Measurements from ENCODE around the gene LMO7. TPM values are rescaled to one million over a fixed set of nuclear protein-coding genes. Genes with fewer than 3 reads are reported as not detected.

The LMO7 gene
- total and polyA plus RNA-seq, 2 of the 8 experiments (the other 6 are each of a cell fraction or from before 2014, with no cell fraction given): 8.1 to 28.3 TPM

GRCh38 chr13:75902166-75903104, 266.3 kb downstream of the LMO7 start:
- no peak overlapping the region for H4K91ac ChIP-seq (replicated peaks; ENCODE audit: insufficient read length, low read length)
- H3K4me1 ChIP-seq (replicated peaks in 1 of 4; ENCODE audit: control insufficient read depth in 3 of 4, insufficient read depth in 4 of 4, low read length in 3 of 4): no peaks in the 10 kb centered on the region
- H2AFZ ChIP-seq (ENCODE audit: low read length): no peak overlapping the region
- H2BK120ac ChIP-seq (replicated peaks; ENCODE audit: low read depth, low read length): no peak overlapping the region
- H3K9ac ChIP-seq (replicated peaks in 1 of 4; ENCODE audit: extremely low read depth in 1 of 4, low read depth in 3 of 4, low read length in 3 of 4): no peak overlapping the region
- no peak for FAIRE-seq
- no peaks in the 10 kb centered on the region for H4K20me1 ChIP-seq (replicated peaks in 1 of 2; ENCODE audit: control insufficient read depth in 1 of 2, insufficient read depth in 2 of 2, low read length in 2 of 2)
- no peak overlapping the region for H3K18ac ChIP-seq (ENCODE audit: extremely low read depth, low read length)
- no peak overlapping the region for H3K27ac ChIP-seq (ENCODE audit: low read depth, low read length)
- POLR2A ChIA-PET (ENCODE audit: partially characterized antibody): no interaction called here
- H4K8ac ChIP-seq (ENCODE audit: extremely low read depth, insufficient read depth, low read length): no peak overlapping the region
- H4K5ac ChIP-seq (ENCODE audit: insufficient read length, low read depth, low read length): no peak overlapping the region
- H3K56ac ChIP-seq (replicated peaks; ENCODE audit: insufficient read length, low read depth, low read length): no peak overlapping the region
- CTCF ChIA-PET (ENCODE audit: partially characterized antibody): interaction anchor here (1.1 to 3.6 kb wide), 12 partner anchors 9 to 215 kb away, joined by 3 to 26 read pairs (median 4); no protein-coding TSS in a partner anchor
- H3K36me3 ChIP-seq (ENCODE audit: control insufficient read depth in 2 of 4, insufficient read depth in 4 of 4, low read length in 3 of 4): no peaks in the 10 kb centered on the region
- H2BK15ac ChIP-seq (ENCODE audit: low read length): no peak overlapping the region
- H2AK5ac ChIP-seq (ENCODE audit: low read depth, low read length): no peak overlapping the region
- H3K14ac ChIP-seq (ENCODE audit: insufficient read length): no peak overlapping the region
- no peak overlapping the region for H2BK20ac ChIP-seq (ENCODE audit: low read length)
- DNase-seq (ENCODE audit: low read depth in 1 of 2, low spot score in 2 of 2): no peak
- H2BK5ac ChIP-seq (ENCODE audit: low read depth, low read length): no peak overlapping the region
- H3K9me3 ChIP-seq (ENCODE audit: insufficient read depth in 2 of 2, low read depth in 1 of 2, low read length in 1 of 2): no peaks in the 10 kb centered on the region
- H3K23me2 ChIP-seq (ENCODE audit: low read depth, low read length): no peaks in the 10 kb centered on the region
- no peaks in the 10 kb centered on the region for H3K27me3 ChIP-seq (replicated peaks in 1 of 4; ENCODE audit: control insufficient read depth in 3 of 4, extremely low read depth in 1 of 4, insufficient read depth in 3 of 4, low read length in 3 of 4)
- H3K79me2 ChIP-seq (ENCODE audit: control insufficient read depth in 1 of 2, insufficient read depth in 2 of 2, low read length in 2 of 2): no peaks in the 10 kb centered on the region
- H2BK12ac ChIP-seq (ENCODE audit: low read depth, low read length): no peak overlapping the region
- H3K4ac ChIP-seq (replicated peaks; ENCODE audit: insufficient read length, low read depth, low read length): no peak overlapping the region
- WGBS, 2 experiments (ENCODE audit: extremely low coverage in 1 of 2, insufficient coverage in 1 of 2, insufficient read length in 1 of 2, insufficient replicate concordance in 2 of 2, low coverage in 1 of 2, low lambda C conversion rate in 2 of 2, missing lambda C conversion rate in 1 of 2): 92% methylated on average over 8 of the region's 8 CpGs; no CpG with 5 or more reads in 1 of the 2 experiments
- H3K23ac ChIP-seq (ENCODE audit: insufficient read length): no peak overlapping the region
- no peak overlapping the region for H3K4me3 ChIP-seq (ENCODE audit: extremely low read depth in 1 of 4, insufficient read depth in 2 of 4, low read depth in 3 of 4, low read length in 4 of 4)
- H3K4me2 ChIP-seq (ENCODE audit: insufficient read depth in 1 of 2, low read depth in 2 of 2, low read length in 2 of 2): no peak overlapping the region
- H3K79me1 ChIP-seq (ENCODE audit: low read depth, low read length): no peaks in the 10 kb centered on the region
- TF ChIP-seq CHD1 (IDR thresholded peaks at IDR 0.05; ENCODE audit: low read depth, low read length) (no peak), CTCF (IDR thresholded peaks at IDR 0.05; ENCODE audit: control extremely low read depth in 1 of 3, insufficient read depth in 1 of 3, low read depth in 1 of 3, low read length in 3 of 3) (no peak), TEAD4 (IDR thresholded peaks at IDR 0.05; ENCODE audit: low read depth, low read length) (no peak), EGR1 (IDR thresholded peaks at IDR 0.05; ENCODE audit: borderline replicate concordance, low read depth, low read length) (no peak)
